CD4-positive, alpha-beta T cell (primary cell): ENCODE data around the gene TNF. TPM values are rescaled to one million over a fixed set of nuclear protein-coding genes. Genes with fewer than 3 reads are reported as not detected.
A peak's percentile ranks its signal among the peaks of the same experiment; 100 is the strongest.

ENCODE experiments used
- ATAC-seq: fragments of 200-7000 bp; cut with Tn5 transposase; one replicate; pipeline ENCODE4 v1.10.0; 2022; ENCODE audit warnings: mild to moderate bottlenecking; ENCODE audit not compliant: poor library complexity
- CTCF ChIA-PET: fragments of 350-600 bp; sonication (Branson Sonifier 250); formaldehyde crosslinking; loops from one replicate; lab custom pipeline; 2021; ENCODE audit warnings: antibody characterized with exemption, inconsistent platforms; lab: Charles Lee
- POLR2A ChIA-PET: fragments of 350-600 bp; sonication (Branson Sonifier 250); formaldehyde crosslinking; loops from one replicate; lab custom pipeline; 2021; ENCODE audit warnings: antibody characterized with exemption, inconsistent platforms; lab: Charles Lee
- DNase-seq, 14 experiments: peaks; one replicate each; pipeline ENCODE4 v3.0.0-alpha.2; 2013 to 2020; ENCODE audit warnings: mixed read lengths in 2 of 14
- H3K27ac ChIP-seq, 2 donors: one replicate each; pipeline versions ENCODE4 v1.5.1 to v1.7.0; 2013; ENCODE audit warnings: low read length in 2 of 2, low read depth in 1 of 2, mild to moderate bottlenecking in 1 of 2
- H3K27me3 ChIP-seq, 2 experiments: 1 replicate in 1 of 2; 2 replicates in 1 of 2; pipeline versions ENCODE4 v1.6.1 to v1.7.0; 2013; ENCODE audit warnings: low read length in 2 of 2, control low read depth in 1 of 2, mild to moderate bottlenecking in 1 of 2, moderate library complexity in 1 of 2; ENCODE audit not compliant: insufficient read depth in 2 of 2, control insufficient read depth in 1 of 2
- H3K36me3 ChIP-seq: one replicate; pipeline ENCODE4 v1.6.1; 2013; ENCODE audit warnings: low read length, control low read depth; ENCODE audit not compliant: insufficient read depth
- H3K4me1 ChIP-seq: one replicate; pipeline ENCODE4 v1.6.1; 2013; ENCODE audit warnings: low read length, control low read depth; ENCODE audit not compliant: insufficient read depth
- H3K4me3 ChIP-seq: one replicate; pipeline ENCODE4 v1.5.1; 2013; ENCODE audit warnings: mild to moderate bottlenecking, low read length, moderate library complexity
- H3K9me3 ChIP-seq, 2 experiments: 1 replicate in 1 of 2; 2 replicates in 1 of 2; pipeline versions ENCODE4 v1.6.1 to v1.7.0; 2013; ENCODE audit warnings: low read length in 2 of 2, mild to moderate bottlenecking in 2 of 2, control low read depth in 1 of 2, moderate library complexity in 1 of 2; ENCODE audit not compliant: control insufficient read depth in 1 of 2, insufficient read depth in 1 of 2
- H3K27ac Mint-ChIP-seq: one replicate; pipeline ENCODE4 v1.8.0; 2020; ENCODE audit warnings: mixed read lengths
- H3K27me3 Mint-ChIP-seq: one replicate; pipeline ENCODE4 v1.8.0; 2021; ENCODE audit warnings: mixed read lengths
- H3K36me3 Mint-ChIP-seq: one replicate; pipeline ENCODE4 v1.8.0; 2021; ENCODE audit warnings: low read depth, mixed read lengths
- H3K4me1 Mint-ChIP-seq: one replicate; pipeline ENCODE4 v1.8.0; 2021; ENCODE audit warnings: low read depth, mixed read lengths
- H3K4me3 Mint-ChIP-seq: one replicate; pipeline ENCODE4 v1.8.0; 2020; ENCODE audit warnings: mild to moderate bottlenecking, mixed read lengths
- H3K9me3 Mint-ChIP-seq: one replicate; pipeline ENCODE4 v1.8.0; 2020; ENCODE audit warnings: mixed read lengths
- intact Hi-C, 2 experiments: fragments of 100-400 bp; cut with DNase I in 1 of 2; cut with micrococcal nuclease in 1 of 2; formaldehyde crosslinking; loops; one replicate each; pipeline versions ENCODE4 v1.15.1 to v1.9.0; 2023 to 2025; cut with DNase I, micrococcal nuclease
- total RNA-seq, 174 experiments: library from RNA in 2 of 174; stranded (reverse) in 2 of 174; gene quantifications; one replicate each; pipeline ENCODE4 v1.2.3 and lab custom pipeline; 2021 to 2026
- TF ChIP-seq, protein P1 (sequence below): fragments of 200-600 bp; IDR thresholded peaks from one replicate; pipeline ENCODE4 v1.8.0; 2022; ENCODE audit warnings: antibody characterized with exemption, mild to moderate bottlenecking

TNF gene
- total RNA-seq, 2 experiments from 2014 or later: 33.1 to 34.2 TPM

DNA sequence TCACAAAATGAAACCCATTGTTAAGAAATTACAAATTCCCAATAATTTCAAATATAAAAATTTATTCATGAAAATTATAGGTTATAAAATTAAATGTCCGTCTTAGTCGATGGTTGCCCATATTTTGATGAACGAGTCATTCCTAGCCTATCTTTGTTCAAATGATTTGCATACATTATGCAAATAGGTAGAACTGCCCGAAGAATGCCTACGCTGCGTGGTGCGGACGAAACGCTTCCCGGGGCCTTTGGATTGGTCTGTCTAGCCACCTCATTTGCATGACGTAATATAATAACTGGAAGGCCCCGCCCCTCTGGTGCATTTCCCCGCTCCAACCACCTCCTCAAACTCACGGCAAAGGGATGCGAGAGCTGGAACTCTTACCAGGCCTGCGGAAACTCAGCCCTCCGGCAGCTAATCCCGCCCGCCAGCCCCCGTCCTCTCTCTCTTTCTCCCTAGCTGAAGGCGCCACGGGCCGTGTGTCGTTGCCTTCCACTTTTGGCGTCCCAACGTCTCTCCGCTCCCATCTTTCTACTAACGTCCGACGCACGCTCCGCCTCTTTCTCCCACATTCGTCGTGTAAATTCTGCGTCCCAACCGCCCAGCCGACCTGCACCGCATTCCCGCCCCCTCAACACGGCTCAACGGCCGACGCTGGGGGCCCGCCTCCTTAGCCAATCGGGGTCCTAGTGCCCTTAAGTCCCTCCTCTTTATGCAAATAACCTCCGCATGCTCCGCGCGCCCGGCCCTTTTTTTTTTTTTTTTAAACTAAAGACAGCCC is 44.6 kb downstream of the TNF start:
- H3K4me3 Mint-ChIP-seq: peak overlapping the region; percentile 92
- ChIA-PET POLR2A (interaction anchor here (0.6 to 4.9 kb wide), 16 partner anchors 26 to 1351 kb away, joined by 3 to 46 read pairs (median 4); partner anchors contain the start of genes ABHD16A, BAG6, C6orf47 and DDX39B), CTCF (interaction anchor here (0.9 to 1.0 kb wide), 2 partner anchors 21 to 69 kb away, joined by 4 read pairs; no protein-coding TSS in a partner anchor)
- Histone ChIP-seq H3K4me1 (peaks cover 46% of the 10 kb centered on the region), H3K27me3 (no peaks in the 10 kb centered on the region), H3K36me3 (peaks cover 26% of the 10 kb centered on the region), H3K4me3 (peak overlapping the region; percentile 74), H3K27ac (peak overlapping the region; percentile 97 to 99), H3K9me3 (no peaks in the 10 kb centered on the region)
- no peaks in the 10 kb centered on the region for H3K27me3 Mint-ChIP-seq
- TF ChIP-seq, protein P1, sequence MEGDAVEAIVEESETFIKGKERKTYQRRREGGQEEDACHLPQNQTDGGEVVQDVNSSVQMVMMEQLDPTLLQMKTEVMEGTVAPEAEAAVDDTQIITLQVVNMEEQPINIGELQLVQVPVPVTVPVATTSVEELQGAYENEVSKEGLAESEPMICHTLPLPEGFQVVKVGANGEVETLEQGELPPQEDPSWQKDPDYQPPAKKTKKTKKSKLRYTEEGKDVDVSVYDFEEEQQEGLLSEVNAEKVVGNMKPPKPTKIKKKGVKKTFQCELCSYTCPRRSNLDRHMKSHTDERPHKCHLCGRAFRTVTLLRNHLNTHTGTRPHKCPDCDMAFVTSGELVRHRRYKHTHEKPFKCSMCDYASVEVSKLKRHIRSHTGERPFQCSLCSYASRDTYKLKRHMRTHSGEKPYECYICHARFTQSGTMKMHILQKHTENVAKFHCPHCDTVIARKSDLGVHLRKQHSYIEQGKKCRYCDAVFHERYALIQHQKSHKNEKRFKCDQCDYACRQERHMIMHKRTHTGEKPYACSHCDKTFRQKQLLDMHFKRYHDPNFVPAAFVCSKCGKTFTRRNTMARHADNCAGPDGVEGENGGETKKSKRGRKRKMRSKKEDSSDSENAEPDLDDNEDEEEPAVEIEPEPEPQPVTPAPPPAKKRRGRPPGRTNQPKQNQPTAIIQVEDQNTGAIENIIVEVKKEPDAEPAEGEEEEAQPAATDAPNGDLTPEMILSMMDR: no peak
- DNase-seq (peak; percentile 86 to 99 (median 95)), ATAC-seq (peak; percentile 79)
- intact Hi-C loops: loop anchor here (1.0 to 2.0 kb wide), 5 partner anchors 32 to 73 kb away; partner anchors contain the start of genes BAG6 (in 2 of the 2), ATP6V1G2 (in 1 of the 2), C6orf47 (in 1 of the 2) and GPANK1 (in 1 of the 2)
- no peaks in the 10 kb centered on the region for H3K9me3 Mint-ChIP-seq
- peaks cover 52% of the 10 kb centered on the region for H3K4me1 Mint-ChIP-seq
- peak overlapping the region; percentile 92 for H3K27ac Mint-ChIP-seq
- peaks cover 39% of the 10 kb centered on the region for H3K36me3 Mint-ChIP-seq

DNA sequence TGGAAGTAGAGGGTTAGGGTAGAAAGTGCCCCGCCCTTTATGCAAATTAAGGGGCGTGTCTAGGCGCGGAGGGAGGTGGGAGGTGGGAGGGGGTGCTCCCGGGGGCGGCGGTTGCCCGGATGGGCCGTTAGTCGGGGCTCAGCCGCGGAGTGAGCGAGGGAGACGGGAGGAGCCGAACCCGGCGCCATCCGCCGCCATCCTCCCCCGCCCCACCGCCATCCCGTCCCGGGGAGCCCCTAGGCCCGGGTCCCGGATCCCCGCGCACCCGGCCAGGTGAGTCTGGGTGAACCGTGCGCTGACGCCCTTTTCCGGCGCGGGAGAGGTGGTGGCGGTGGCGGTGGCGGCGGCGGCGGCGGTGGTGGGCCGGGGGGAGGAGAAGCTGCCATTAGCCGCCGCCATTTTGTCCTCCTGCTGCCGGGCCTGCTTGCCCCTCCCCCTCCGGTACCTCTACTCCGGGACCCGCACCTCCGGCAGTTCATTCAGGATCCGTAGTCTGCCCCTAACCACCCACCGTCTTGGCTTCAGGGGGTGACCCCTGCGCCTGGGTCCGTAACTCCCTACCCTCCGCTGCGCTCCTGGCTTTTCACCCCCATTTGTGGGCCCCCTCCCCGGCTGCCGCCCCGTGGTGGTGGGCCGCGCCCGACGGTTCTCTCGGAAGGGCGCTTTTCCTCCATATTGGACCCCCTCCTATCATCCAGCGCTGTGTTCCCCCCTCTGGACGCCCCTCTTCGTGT is 45.4 kb downstream of the TNF start, which contains the start of gene PRRC2A:
Gene PRRC2A (plus strand): TSS at position 130 of the 734 bp plus-strand sequence. CDS start 2,075 bp downstream, outside the sequence.
- ATAC-seq (peak; percentile 20), DNase-seq (peak in 10 of 14 experiments; percentile 71 to 96 (median 86))
- Histone ChIP-seq H3K9me3 (no peaks in the 10 kb centered on the region), H3K27me3 (no peaks in the 10 kb centered on the region), H3K36me3 (peaks cover 34% of the 10 kb centered on the region), H3K27ac (peak within 1 kb of the TSS; percentile 97 to 99), H3K4me3 (peak within 1 kb of the TSS; percentile 74), H3K4me1 (peaks cover 38% of the 10 kb centered on the region)
- ChIA-PET CTCF (interaction anchor here (0.9 to 1.0 kb wide), 2 partner anchors 22 to 70 kb away, joined by 4 read pairs; no protein-coding TSS in a partner anchor), POLR2A (interaction anchor here (0.6 to 4.9 kb wide), 17 partner anchors 26 to 1351 kb away, joined by 3 to 46 read pairs (median 4); partner anchors contain the start of genes ABHD16A, BAG6, C6orf47 and DDX39B)
- H3K27me3 Mint-ChIP-seq: no peaks in the 10 kb centered on the region
- H3K36me3 Mint-ChIP-seq: peaks cover 46% of the 10 kb centered on the region
- TF ChIP-seq, protein P1: no peak
- no peaks in the 10 kb centered on the region for H3K9me3 Mint-ChIP-seq
- peak within 1 kb of the TSS; percentile 93 for H3K4me3 Mint-ChIP-seq
- peaks cover 44% of the 10 kb centered on the region for H3K4me1 Mint-ChIP-seq
- H3K27ac Mint-ChIP-seq: peak within 1 kb of the TSS; percentile 92
- intact Hi-C loops: loop anchor here (1.0 to 2.0 kb wide), 5 partner anchors 32 to 74 kb away; partner anchors contain the start of genes BAG6 (in 2 of the 2), ATP6V1G2 (in 1 of the 2), C6orf47 (in 1 of the 2) and GPANK1 (in 1 of the 2)
